ENCODE results near the gene PDE6B.
A peak's percentile ranks its signal among the peaks of the same experiment; 100 is the strongest.

- TF ChIP-seq CTCF (IDR thresholded peaks at IDR 0.05 in 8 of 11, conservative IDR thresholded peaks at IDR 0.05 in 3 of 11) = no peak
- peak in 2 of 3 donors; percentile 11 to 37 for TF ChIP-seq POLR2AphosphoS5 (IDR thresholded peaks at IDR 0.05)
Observed at GRCh38 chr4:675980-676870, 50.9 kb downstream of the PDE6B start.
